ENCODE data around the gene ECD. TPM values are rescaled to one million over a fixed set of nuclear protein-coding genes. Genes with fewer than 3 reads are reported as not detected.
A peak's percentile ranks its signal among the peaks of the same experiment; 100 is the strongest.
"Not testable (repeated sequence)": the region's sequence is repeated elsewhere in the genome, so short reads cannot be mapped to it uniquely, and the experiment has no call there.

Gene ECD
- total and polyA plus RNA-seq, 5 donors from 2014 or later = 29.0 to 49.1 (median 30.7) TPM

- Mint-ChIP-seq H3K27me3 (no peaks in the 10 kb centered on the region), H3K9me3 (peaks cover 0 to 2% (median 0%) of the 10 kb centered on the region in 7 donors), H3K36me3 (peaks cover 5% of the 10 kb centered on the region), H3K4me1 (peaks cover 6 to 17% (median 13%) of the 10 kb centered on the region in 4 donors), H3K27ac (no peak overlapping the region), H3K4me3 (no peak overlapping the region)
- no peak overlapping the region for H3K4me3 ChIP-seq (ENCODE audit: low read depth, low read length)
- no peak overlapping the region for H3K27ac ChIP-seq (ENCODE audit: insufficient read depth, low read length, poor library complexity, severe bottlenecking)
- H3K27me3 ChIP-seq (ENCODE audit: control insufficient read depth, insufficient read depth, low read length) = no peaks in the 10 kb centered on the region
- ATAC-seq (ENCODE audit: low read depth in 2 of 2) (no peak), DNase-seq (no peak)
- peaks cover 5% of the 10 kb centered on the region for H3K4me1 ChIP-seq (ENCODE audit: control insufficient read depth, insufficient read depth, low read length, poor library complexity, severe bottlenecking)
- no peaks in the 10 kb centered on the region for H3K9me3 ChIP-seq (ENCODE audit: control insufficient read depth in 2 of 2, low read length in 2 of 2)
- no peaks in the 10 kb centered on the region for H3K36me3 ChIP-seq (ENCODE audit: control insufficient read depth, insufficient read depth, low read length)
These were observed 54.3 kb downstream of the ECD start for GRCh38 chr10:73113551-73113950.

DNA sequence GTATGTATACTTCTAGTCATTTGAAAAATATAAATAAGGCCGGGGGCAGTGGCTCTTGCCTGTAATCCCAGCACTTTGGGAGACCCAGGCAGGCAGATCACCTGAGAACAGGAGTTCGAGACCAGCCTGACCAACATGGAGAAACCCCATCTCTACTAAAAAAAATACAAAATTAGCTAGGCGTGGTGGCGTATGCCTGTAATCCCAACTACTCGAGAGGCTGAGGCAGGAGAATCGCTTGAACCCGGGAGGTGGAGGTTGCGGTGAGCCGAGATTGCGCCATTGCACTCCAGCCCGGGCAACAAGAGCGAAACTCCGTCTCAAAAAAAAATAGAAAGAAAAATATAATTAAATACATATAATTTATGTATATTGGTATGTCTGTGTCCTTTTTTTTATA, 55.8 kb downstream of the ECD start:
- H3K27ac Mint-ChIP-seq; H3K36me3 ChIP-seq (ENCODE audit: control insufficient read depth, insufficient read depth, low read length); H3K27me3 Mint-ChIP-seq; H3K4me3 Mint-ChIP-seq; H3K9me3 ChIP-seq (ENCODE audit: control insufficient read depth in 2 of 2, low read length in 2 of 2); H3K4me1 ChIP-seq (ENCODE audit: control insufficient read depth, insufficient read depth, low read length, poor library complexity, severe bottlenecking); DNase-seq; H3K9me3 Mint-ChIP-seq; ATAC-seq (ENCODE audit: low read depth in 2 of 2); H3K36me3 Mint-ChIP-seq; H3K27me3 ChIP-seq (ENCODE audit: control insufficient read depth, insufficient read depth, low read length); H3K27ac ChIP-seq (ENCODE audit: insufficient read depth, low read length, poor library complexity, severe bottlenecking); H3K4me3 ChIP-seq (ENCODE audit: low read depth, low read length): not testable (repeated sequence)
- peaks cover 6 to 17% (median 13%) of the 10 kb centered on the region in 4 donors for H3K4me1 Mint-ChIP-seq

DNA sequence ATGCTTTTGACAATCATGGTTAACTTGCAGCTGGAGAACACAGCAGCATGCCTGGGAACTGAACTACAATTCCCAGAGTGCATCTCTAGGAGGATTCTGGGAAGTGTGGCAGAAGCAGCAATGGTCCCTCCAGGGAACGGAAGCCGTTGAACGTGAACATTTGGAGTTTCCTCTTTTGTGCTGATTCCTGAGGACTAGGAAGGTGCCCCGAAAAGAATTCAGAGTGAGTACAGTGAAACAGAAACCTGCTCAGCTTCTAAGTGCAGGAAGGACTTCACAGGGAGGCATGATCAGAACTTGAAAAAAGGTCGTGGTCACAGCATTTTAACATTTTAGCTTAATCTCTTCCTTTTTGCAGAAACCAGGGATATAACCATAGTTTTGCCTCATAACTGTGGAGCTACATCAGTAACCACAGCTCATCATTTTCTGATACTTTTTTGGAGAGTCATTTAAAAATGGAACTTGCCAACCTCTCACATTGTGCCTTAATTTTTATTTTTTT, 57.4 kb downstream of the ECD start, which contains the start of gene NUDT13:
TSS of gene NUDT13 (plus strand) at position 111 of the 505 bp plus-strand sequence. CDS start 3,911 bp downstream, outside the sequence.
- H3K4me3 Mint-ChIP-seq = peak within 1 kb of the TSS; percentile 86 to 93 (median 90)
- peak within 1 kb of the TSS; percentile 94 for H3K4me3 ChIP-seq (ENCODE audit: low read depth, low read length)
- peaks cover 12% of the 10 kb centered on the region for H3K36me3 Mint-ChIP-seq

DNA sequence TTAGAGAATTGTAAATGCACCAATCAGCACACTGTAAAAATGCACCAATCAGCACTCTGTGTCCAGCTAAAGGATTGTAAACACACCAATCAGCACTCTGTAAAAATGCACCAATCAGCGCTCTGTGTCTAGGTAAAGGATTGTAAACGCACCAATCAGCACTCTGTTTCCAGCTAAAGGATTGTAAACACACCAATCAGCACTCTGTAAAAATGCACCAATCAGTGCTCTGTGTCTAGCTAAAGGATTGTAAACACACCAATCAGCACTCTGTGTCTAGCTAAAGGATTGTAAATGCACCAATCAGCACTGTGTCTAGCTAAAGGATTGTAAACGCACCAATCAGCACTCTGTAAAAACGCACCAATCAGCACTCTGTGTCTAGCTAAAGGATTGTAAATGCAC, 58.6 kb downstream of the ECD start:
- not testable (repeated sequence) for H3K4me1 ChIP-seq (ENCODE audit: control insufficient read depth, insufficient read depth, low read length, poor library complexity, severe bottlenecking); DNase-seq; ATAC-seq (ENCODE audit: low read depth in 2 of 2); H3K9me3 ChIP-seq (ENCODE audit: control insufficient read depth in 2 of 2, low read length in 2 of 2); H3K4me3 ChIP-seq (ENCODE audit: low read depth, low read length); H3K9me3 Mint-ChIP-seq; H3K27ac ChIP-seq (ENCODE audit: insufficient read depth, low read length, poor library complexity, severe bottlenecking); H3K27me3 Mint-ChIP-seq; H3K27me3 ChIP-seq (ENCODE audit: control insufficient read depth, insufficient read depth, low read length); H3K36me3 ChIP-seq (ENCODE audit: control insufficient read depth, insufficient read depth, low read length)
- H3K27ac Mint-ChIP-seq = peak overlapping the region in 1 of 3 donors; percentile 94
- H3K36me3 Mint-ChIP-seq = peaks cover 12% of the 10 kb centered on the region
- H3K4me3 Mint-ChIP-seq = peak overlapping the region in 1 of 4 donors; percentile 28
- peaks cover 6 to 17% (median 13%) of the 10 kb centered on the region in 4 donors for H3K4me1 Mint-ChIP-seq

More for the DNA sequence above, 57.4 kb downstream of the ECD start, which contains the start of gene NUDT13:
- peak; percentile 88 for ATAC-seq (ENCODE audit: low read depth in 2 of 2)
- peaks cover 5% of the 10 kb centered on the region for H3K4me1 ChIP-seq (ENCODE audit: control insufficient read depth, insufficient read depth, low read length, poor library complexity, severe bottlenecking)
- H3K4me1 Mint-ChIP-seq = peaks cover 6 to 17% (median 13%) of the 10 kb centered on the region in 4 donors
- no peaks in the 10 kb centered on the region for H3K27me3 ChIP-seq (ENCODE audit: control insufficient read depth, insufficient read depth, low read length)
- peaks cover 0 to 2% (median 0%) of the 10 kb centered on the region in 7 donors for H3K9me3 Mint-ChIP-seq
- H3K27ac Mint-ChIP-seq = peak within 1 kb of the TSS; percentile 22 to 94 (median 93)
- H3K36me3 ChIP-seq (ENCODE audit: control insufficient read depth, insufficient read depth, low read length) = no peaks in the 10 kb centered on the region
- H3K27ac ChIP-seq (ENCODE audit: insufficient read depth, low read length, poor library complexity, severe bottlenecking) = peak within 1 kb of the TSS; percentile 54
- no peaks in the 10 kb centered on the region for H3K9me3 ChIP-seq (ENCODE audit: control insufficient read depth in 2 of 2, low read length in 2 of 2)
- no peaks in the 10 kb centered on the region for H3K27me3 Mint-ChIP-seq
- DNase-seq = peak; percentile 43 to 73 (median 46)

DNA sequence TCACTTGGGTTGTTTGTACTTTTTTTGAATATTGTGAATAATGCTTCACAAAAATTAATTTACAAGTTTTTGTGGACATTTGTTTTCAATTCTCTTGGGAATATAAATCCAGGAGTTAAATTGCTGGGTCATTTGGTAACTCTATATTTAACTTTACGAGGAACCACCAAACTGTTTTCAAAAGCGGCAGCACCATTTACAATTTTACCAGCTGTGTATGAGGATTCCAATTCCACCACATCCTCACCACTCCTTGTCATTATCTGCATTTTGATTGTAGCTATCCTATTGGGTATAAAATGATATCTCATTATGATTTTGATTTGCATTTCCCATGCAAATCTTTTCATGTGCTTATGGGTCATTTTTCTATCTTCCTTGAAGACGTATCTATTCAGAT, 61.5 kb downstream of the ECD start:
- H3K4me3 ChIP-seq (ENCODE audit: low read depth, low read length) = no peak overlapping the region
- no peak for ATAC-seq (ENCODE audit: low read depth in 2 of 2)
- Mint-ChIP-seq H3K27me3 (no peaks in the 10 kb centered on the region), H3K9me3 (peaks cover 0 to 2% (median 0%) of the 10 kb centered on the region in 7 donors), H3K27ac (no peak overlapping the region), H3K4me3 (peak overlapping the region in 1 of 4 donors; percentile 74), H3K4me1 (peaks cover 6 to 14% (median 10%) of the 10 kb centered on the region in 4 donors), H3K36me3 (peaks cover 16% of the 10 kb centered on the region)
- H3K27me3 ChIP-seq (ENCODE audit: control insufficient read depth, insufficient read depth, low read length) = no peaks in the 10 kb centered on the region
- no peak for DNase-seq
- H3K4me1 ChIP-seq (ENCODE audit: control insufficient read depth, insufficient read depth, low read length, poor library complexity, severe bottlenecking) = peaks cover 5% of the 10 kb centered on the region
- H3K27ac ChIP-seq (ENCODE audit: insufficient read depth, low read length, poor library complexity, severe bottlenecking) = no peak overlapping the region
- no peaks in the 10 kb centered on the region for H3K9me3 ChIP-seq (ENCODE audit: control insufficient read depth in 2 of 2, low read length in 2 of 2)
- H3K36me3 ChIP-seq (ENCODE audit: control insufficient read depth, insufficient read depth, low read length) = no peaks in the 10 kb centered on the region

DNA sequence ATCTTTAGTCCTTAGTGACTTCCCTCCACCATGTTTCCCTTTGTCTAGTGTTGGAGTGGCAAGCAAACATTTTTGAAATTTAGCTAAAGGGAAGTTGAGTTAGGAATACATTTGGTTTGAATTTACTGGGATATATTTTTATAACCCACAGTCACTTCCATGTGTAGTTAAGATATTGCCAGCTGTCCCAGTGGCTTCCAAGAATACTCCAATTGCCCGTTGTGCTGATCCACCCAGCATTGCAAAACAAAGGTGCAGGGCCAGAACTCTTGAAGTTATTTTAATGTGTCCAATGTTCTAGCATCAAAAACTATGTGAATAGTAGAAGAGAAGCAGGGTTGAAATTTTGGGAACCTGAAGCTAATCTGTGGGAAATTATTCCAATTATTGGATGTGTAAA, 68.7 kb downstream of the ECD start:
- DNase-seq (no peak), ATAC-seq (ENCODE audit: low read depth in 2 of 2) (no peak)
- Mint-ChIP-seq H3K4me1 (peaks cover 14 to 36% (median 25%) of the 10 kb centered on the region in 4 donors), H3K27ac (no peak overlapping the region), H3K4me3 (no peak overlapping the region), H3K36me3 (peaks cover 4% of the 10 kb centered on the region), H3K9me3 (no peaks in the 10 kb centered on the region), H3K27me3 (no peaks in the 10 kb centered on the region)
- H3K27ac ChIP-seq (ENCODE audit: insufficient read depth, low read length, poor library complexity, severe bottlenecking) = no peak overlapping the region
- H3K27me3 ChIP-seq (ENCODE audit: control insufficient read depth, insufficient read depth, low read length) = no peaks in the 10 kb centered on the region
- peaks cover 19% of the 10 kb centered on the region for H3K4me1 ChIP-seq (ENCODE audit: control insufficient read depth, insufficient read depth, low read length, poor library complexity, severe bottlenecking)
- no peaks in the 10 kb centered on the region for H3K9me3 ChIP-seq (ENCODE audit: control insufficient read depth in 2 of 2, low read length in 2 of 2)
- H3K4me3 ChIP-seq (ENCODE audit: low read depth, low read length) = no peak overlapping the region
- H3K36me3 ChIP-seq (ENCODE audit: control insufficient read depth, insufficient read depth, low read length) = no peaks in the 10 kb centered on the region

DNA sequence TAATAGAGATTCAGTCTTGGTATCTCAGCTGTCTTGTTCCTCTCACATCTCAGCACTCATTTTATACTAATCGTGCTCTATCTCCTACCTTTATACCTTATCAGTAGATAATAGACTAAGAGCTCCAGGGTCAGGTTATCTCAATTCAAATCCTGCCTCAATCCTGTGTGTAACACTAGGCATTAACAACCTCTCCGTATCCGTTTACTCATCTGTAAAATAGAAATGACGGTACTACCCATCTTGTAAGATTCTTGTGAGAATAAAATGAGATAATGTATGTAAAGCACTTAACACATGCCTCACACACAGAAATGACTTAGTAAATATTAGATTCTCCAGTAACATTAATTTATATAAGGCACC, 70.5 kb downstream of the ECD start:
- Mint-ChIP-seq H3K36me3 (peaks cover 4% of the 10 kb centered on the region), H3K27me3 (no peaks in the 10 kb centered on the region)

More for the DNA sequence above, 70.5 kb downstream of the ECD start:
- Histone ChIP-seq H3K27ac (ENCODE audit: insufficient read depth, low read length, poor library complexity, severe bottlenecking) (peak overlapping the region; percentile 95), H3K9me3 (ENCODE audit: control insufficient read depth in 2 of 2, low read length in 2 of 2) (no peaks in the 10 kb centered on the region), H3K27me3 (ENCODE audit: control insufficient read depth, insufficient read depth, low read length) (no peaks in the 10 kb centered on the region), H3K4me3 (ENCODE audit: low read depth, low read length) (peak overlapping the region; percentile 79), H3K4me1 (ENCODE audit: control insufficient read depth, insufficient read depth, low read length, poor library complexity, severe bottlenecking) (peaks cover 22% of the 10 kb centered on the region), H3K36me3 (ENCODE audit: control insufficient read depth, insufficient read depth, low read length) (no peaks in the 10 kb centered on the region)
- peak overlapping the region; percentile 90 to 99 (median 95) for H3K4me3 Mint-ChIP-seq
- H3K4me1 Mint-ChIP-seq = peaks cover 19 to 40% (median 33%) of the 10 kb centered on the region in 4 donors
- no peak for DNase-seq
- H3K9me3 Mint-ChIP-seq = no peaks in the 10 kb centered on the region
- no peak for ATAC-seq (ENCODE audit: low read depth in 2 of 2)
- peak overlapping the region; percentile 89 to 97 (median 97) for H3K27ac Mint-ChIP-seq

All from CD4-positive, CD25-positive, alpha-beta regulatory T cell (primary cell).